GM10266 (cell line): ENCODE results near the gene ANO10.

ENCODE experiments used
- DNase-seq: peaks from one replicate; pipeline ENCODE4 v3.0.0; 2012; ENCODE audit errors: extremely low spot score
- CTCF ChIP-seq: IDR thresholded peaks from 2 replicates; pipeline ENCODE4 v1.5.1; 2012; ENCODE audit warnings: mild to moderate bottlenecking, low read depth; ENCODE audit not compliant: control insufficient read depth, insufficient read depth; ENCODE audit errors: missing control alignments

The ANO10 gene

GRCh38 chr3:43320288-43320687 lies 301.5 kb downstream of the ANO10 start:
- TF ChIP-seq CTCF: no peak
- no peak for DNase-seq

GRCh38 chr3:43319794-43320193 lies 302.0 kb downstream of the ANO10 start:
- TF ChIP-seq CTCF: no peak
- no peak for DNase-seq

GRCh38 chr3:43319376-43319775 lies 302.4 kb downstream of the ANO10 start:
- TF ChIP-seq CTCF: no peak
- no peak for DNase-seq

- TF ChIP-seq CTCF: no peak
- no peak for DNase-seq
Observed at GRCh38 chr3:43317461-43318316, 304.1 kb downstream of the ANO10 start.

- TF ChIP-seq CTCF: no peak
- no peak for DNase-seq
Observed at GRCh38 chr3:43316783-43317460, 304.9 kb downstream of the ANO10 start.
